Subcutaneous adipose tissue (tissue), 4 donors: ENCODE measurements around the gene EGR1. TPM values are rescaled to one million over a fixed set of nuclear protein-coding genes. Genes with fewer than 3 reads are reported as not detected.

ENCODE experiments used
- total RNA-seq, 4 donors: library from RNA; depleted of rRNA; stranded (reverse); fragments of >200 nt; gene quantifications; one replicate each; pipeline ENCODE4 v1.1.0, GENCODE V29; 2016
- TF ChIP-seq, protein P1 (sequence below): fragments of 450-650 bp; IDR thresholded peaks from one replicate; pipeline ENCODE4 v1.5.1; 2016; ENCODE audit warnings: low read depth, mild to moderate bottlenecking, control low read depth, antibody characterized with exemption, moderate library complexity

EGR1 gene
- total RNA-seq, 4 donors from 2014 or later, result 2.6 to 21.5 (median 10.4) TPM

DNA sequence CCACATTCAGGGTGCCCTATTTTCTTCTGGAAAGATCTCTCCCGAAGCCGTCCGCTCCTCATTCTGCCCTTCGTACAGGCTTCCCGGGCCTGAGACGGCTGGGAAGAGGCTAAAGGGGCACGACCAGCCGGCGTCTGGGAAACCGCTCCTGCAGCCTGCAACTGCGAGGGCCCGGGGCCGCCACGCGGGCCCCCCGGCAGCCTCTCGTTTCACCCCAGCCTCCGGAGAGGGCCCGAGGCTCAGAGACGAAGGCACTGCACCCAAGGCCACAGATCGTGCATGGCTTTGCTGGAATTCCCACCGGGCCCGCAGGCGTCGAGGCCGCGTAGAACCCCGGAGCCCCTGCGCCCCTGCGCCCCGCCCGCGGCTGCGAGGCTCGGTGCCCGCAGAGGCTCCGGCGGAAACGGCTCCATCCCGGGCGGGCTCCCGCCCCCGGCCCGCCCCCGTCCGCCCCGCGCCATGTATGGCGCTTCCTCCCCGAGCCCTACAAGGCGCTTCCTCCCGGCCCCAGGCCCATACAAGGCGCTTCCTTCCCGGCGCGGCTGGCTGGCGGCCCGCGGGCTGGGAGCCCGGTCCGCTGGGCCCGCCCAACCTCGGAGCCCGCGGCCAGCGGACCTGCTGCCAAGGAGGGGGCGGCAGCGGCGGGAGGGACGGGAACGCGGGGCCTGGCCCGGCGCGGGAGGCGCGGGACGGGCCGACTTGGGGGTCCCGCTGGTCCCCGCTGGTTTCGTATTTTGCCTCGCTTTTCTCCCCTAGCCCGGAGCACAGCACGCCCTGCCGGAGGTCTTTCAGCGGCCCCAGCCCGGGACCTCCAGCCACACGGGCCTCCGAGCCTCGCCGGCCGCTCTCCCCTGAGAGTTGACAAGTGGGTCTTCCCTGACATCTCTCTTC is 26.6 kb downstream of the EGR1 start:
- TF ChIP-seq, protein P1, sequence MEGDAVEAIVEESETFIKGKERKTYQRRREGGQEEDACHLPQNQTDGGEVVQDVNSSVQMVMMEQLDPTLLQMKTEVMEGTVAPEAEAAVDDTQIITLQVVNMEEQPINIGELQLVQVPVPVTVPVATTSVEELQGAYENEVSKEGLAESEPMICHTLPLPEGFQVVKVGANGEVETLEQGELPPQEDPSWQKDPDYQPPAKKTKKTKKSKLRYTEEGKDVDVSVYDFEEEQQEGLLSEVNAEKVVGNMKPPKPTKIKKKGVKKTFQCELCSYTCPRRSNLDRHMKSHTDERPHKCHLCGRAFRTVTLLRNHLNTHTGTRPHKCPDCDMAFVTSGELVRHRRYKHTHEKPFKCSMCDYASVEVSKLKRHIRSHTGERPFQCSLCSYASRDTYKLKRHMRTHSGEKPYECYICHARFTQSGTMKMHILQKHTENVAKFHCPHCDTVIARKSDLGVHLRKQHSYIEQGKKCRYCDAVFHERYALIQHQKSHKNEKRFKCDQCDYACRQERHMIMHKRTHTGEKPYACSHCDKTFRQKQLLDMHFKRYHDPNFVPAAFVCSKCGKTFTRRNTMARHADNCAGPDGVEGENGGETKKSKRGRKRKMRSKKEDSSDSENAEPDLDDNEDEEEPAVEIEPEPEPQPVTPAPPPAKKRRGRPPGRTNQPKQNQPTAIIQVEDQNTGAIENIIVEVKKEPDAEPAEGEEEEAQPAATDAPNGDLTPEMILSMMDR, result no peak

DNA sequence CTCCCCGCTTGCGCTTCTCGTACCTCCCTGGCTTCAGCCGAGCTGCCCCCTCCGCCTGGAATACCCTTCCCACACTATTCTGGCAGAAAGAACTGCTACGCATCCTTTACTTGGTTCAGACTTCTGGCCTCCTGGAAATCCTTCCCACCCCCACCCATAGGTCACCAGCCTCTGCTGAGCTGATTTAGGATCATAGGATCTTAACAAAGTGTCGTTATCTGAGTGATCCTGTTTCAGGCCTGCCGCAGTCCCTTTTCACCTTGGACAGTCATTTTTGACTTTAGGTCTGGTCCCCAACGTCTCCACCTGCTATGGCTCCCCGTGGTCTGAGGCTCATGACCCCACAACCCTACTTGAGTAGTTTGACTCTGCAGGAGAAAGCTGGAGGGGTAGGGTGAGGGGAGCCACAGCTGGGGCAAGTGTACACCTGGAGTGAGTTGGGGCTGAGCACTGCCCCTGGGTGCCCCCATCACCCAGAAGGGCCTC is 27.3 kb downstream of the EGR1 start:
- TF ChIP-seq, protein P1, result no peak

DNA sequence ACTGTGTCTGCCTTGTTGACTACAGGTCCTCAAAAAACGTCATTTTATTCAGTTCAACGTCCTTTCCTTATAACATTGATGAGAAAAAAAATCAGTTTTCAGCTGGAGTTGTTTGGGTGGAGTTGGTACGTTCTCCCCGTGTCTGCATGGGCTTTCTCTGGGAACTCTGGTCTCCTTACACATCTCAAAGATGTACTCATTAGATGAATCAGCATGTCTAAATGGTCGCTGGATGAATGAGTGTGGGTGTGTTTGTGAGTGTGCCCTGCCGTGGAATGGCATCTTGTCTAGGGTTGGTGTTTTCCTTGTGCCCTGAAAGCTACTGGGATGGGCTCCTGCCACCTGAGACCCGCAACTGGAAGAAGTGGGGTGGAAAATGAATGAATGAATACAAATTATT is 30.1 kb downstream of the EGR1 start:
- TF ChIP-seq, protein P1, result no peak

DNA sequence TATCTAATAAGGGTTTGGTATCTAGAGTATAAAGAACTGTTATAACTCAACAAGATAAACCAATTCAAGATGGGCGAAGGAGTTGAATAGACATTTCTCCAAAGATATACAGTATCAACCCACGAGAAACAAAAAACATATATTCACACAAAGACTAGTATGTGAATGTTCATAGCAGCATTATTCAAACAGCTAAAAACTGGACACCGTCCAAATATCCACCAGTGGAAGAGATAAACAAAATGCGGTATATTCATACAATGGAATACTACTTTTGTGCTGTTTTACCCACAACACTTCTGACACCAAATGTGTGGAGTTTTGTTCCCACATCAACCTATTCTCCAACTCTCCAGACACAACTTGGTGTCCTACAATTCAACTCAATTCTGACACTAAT is 33.1 kb downstream of the EGR1 start:
- TF ChIP-seq, protein P1, result no peak

DNA sequence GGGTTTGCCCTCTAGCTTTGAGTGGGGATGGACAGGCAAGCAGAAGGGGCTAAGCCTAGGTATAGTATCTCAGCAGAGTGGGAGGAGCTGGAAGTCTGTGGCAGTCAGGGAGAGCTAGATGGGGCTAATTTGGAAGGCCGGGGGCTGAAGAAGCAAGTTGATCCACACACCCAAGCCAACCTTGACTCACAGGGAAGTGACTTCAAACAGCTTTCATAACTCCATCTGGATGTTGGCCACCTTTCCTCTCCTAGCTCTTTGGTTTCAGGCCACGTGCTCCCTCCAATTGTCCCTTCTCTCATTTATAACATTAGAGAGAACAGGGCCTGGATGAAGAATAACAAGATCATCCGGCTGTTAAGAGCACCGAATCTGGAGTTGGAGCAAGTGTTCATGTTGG is 36.8 kb downstream of the EGR1 start:
- TF ChIP-seq, protein P1, result no peak

DNA sequence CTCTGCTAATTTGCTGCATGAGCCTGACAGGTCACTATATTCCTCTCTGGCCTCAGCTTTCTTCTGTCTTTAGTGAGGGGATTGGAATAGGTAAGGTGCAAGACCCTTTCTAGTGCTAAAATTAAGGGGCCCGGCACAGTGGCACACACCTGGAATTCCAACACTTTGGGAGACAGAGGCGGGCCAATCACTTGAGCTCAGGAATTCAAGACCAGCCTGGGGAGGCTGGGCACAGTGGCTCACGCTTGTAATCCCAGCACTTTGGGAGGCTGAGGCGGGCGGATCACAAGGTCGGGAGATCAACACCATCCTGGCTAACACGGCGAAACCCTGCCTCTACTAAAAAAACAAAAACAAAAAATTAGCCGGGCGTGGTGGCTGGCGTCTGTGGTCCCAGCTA is 37.2 kb downstream of the EGR1 start:
- TF ChIP-seq, protein P1, result no peak

DNA sequence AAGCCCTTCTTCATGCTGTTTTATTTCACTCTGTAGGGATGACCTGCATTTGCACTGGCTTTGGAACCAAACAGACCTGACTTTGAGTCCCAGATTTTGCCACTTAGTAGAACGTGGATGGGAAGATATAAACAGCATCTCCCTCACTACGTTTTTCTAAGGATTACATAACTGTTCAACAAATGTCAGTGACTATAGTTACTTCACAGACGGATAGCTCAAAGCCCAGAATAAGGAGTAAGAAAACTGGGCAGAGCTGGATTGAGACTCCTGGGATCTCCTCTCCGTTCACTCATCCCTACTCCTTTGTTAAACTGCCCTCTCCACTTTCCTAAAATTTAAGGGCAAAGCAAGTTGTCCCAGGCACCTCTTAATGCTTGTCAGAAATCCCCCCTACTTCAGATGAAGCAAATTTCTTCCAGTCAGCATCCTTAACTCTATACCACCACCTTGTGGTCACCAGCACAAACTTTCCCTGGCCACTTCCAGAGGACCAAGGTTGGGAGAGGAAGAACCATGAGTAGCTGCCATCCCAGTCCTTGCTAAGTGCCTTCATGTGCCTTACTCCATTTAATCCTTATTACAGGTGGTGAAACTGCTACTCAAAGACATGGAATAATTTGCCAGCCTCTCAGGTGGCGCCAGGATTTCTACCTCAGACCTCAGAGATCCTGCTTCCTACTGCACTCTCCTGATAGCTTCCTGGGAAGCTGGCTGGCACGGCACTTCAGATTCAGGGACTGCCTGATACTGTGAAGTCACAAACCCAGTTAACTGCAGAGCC is 38.4 kb downstream of the EGR1 start:
- TF ChIP-seq, protein P1, result no peak
